A549 (cell line): Measurements from ENCODE around the gene ESRRG. TPM values are rescaled to one million over a fixed set of nuclear protein-coding genes. Genes with fewer than 3 reads are reported as not detected.

Experiments
- ATAC-seq, 2 experiments: fragments of 200-7000 bp in 1 of 2; fragments of >200 bp in 1 of 2; cut with Nextera tagmentation in 1 of 2; cut with Tn5 transposase in 1 of 2; 3 replicates each; pipeline versions ENCODE4 v1.8.0 to v1.9.1; 2018 to 2020; ENCODE audit warnings: mild to moderate bottlenecking in 1 of 2, moderate library complexity in 1 of 2
- CTCF ChIA-PET: fragments of 300-600 bp; sonication (Branson Sonifier 250); formaldehyde crosslinking; extraction: SDS; loops from one replicate; lab custom pipeline; 2021; ENCODE audit warnings: antibody characterized with exemption, inconsistent platforms; lab: Yijun Ruan, JAX
- POLR2A ChIA-PET: fragments of 350-600 bp; formaldehyde crosslinking; extraction: SDS; loops from one replicate; lab custom pipeline; 2021; ENCODE audit warnings: antibody characterized with exemption, inconsistent platforms; lab: Yijun Ruan, JAX
- DNase-seq, 2 experiments: peaks; one replicate each; pipeline versions ENCODE4 v3.0.0 to v3.0.0-alpha.2; 2011 to 2016; ENCODE audit warnings: low read depth in 1 of 2, low spot score in 1 of 2
- FAIRE-seq: peaks from 2 replicates; lab custom pipeline; 2011; peaks lifted over from hg19 to GRCh38; lab: Jason Lieb, UNC
- H3K27ac ChIP-seq, 2 experiments: fragments of >200 bp; sonication (Bioruptor Twin); formaldehyde crosslinking; 3 replicates each; pipeline ENCODE4 v1.5.1; 2016 to 2017
- H3K4me1 ChIP-seq: fragments of >200 bp; sonication (Bioruptor Twin); formaldehyde crosslinking; 3 replicates; pipeline ENCODE4 v1.6.1; 2016
- H3K4me2 ChIP-seq: fragments of >200 bp; sonication (Bioruptor Twin); formaldehyde crosslinking; 3 replicates; pipeline ENCODE4 v1.6.1; 2016
- H3K4me3 ChIP-seq: fragments of >200 bp; sonication (Bioruptor Twin); formaldehyde crosslinking; 3 replicates; pipeline ENCODE4 v1.5.1; 2016
- H3K9me3 ChIP-seq: fragments of >200 bp; sonication (Bioruptor Twin); formaldehyde crosslinking; 3 replicates; pipeline ENCODE4 v1.6.1; 2016
- ATOH8 ChIP-seq: fragments of 250-450 bp; sonication (Bioruptor Pico); IDR thresholded peaks from 2 replicates; pipeline ENCODE4 v1.5.0; 2020; ENCODE audit warnings: low read depth, mild to moderate bottlenecking, moderate library complexity
- BCL3 ChIP-seq: fragments of >200 bp; sonication (Bioruptor Twin); formaldehyde crosslinking; IDR thresholded peaks from 3 replicates; pipeline ENCODE4 v1.6.1; 2016
- CEBPB ChIP-seq, 2 experiments: fragments of >200 bp in 1 of 2; sonication (Bioruptor Twin) in 1 of 2; formaldehyde crosslinking in 1 of 2; IDR thresholded peaks; 2 replicates each; pipeline ENCODE4 v1.6.1; 2012 to 2016
- E2F6 ChIP-seq: IDR thresholded peaks from 2 replicates; pipeline ENCODE4 v1.6.1; 2012; ENCODE audit warnings: low read depth, borderline replicate concordance
- EHMT2 ChIP-seq: fragments of 200-600 bp; sonication (generic); IDR thresholded peaks from 2 replicates; pipeline ENCODE4 v1.6.1; 2016; ENCODE audit warnings: antibody characterized with exemption, low read depth, mild to moderate bottlenecking, moderate library complexity
- EP300 ChIP-seq, 2 experiments: fragments of >200 bp; sonication (Bioruptor Twin); formaldehyde crosslinking; IDR thresholded peaks; 2 replicates in 1 of 2; 3 replicates in 1 of 2; pipeline ENCODE4 v1.6.1; 2016 to 2017
- FOSB ChIP-seq: fragments of 250-450 bp; sonication (Bioruptor Pico); IDR thresholded peaks from 2 replicates; pipeline ENCODE4 v1.5.0; 2020; ENCODE audit warnings: mild to moderate bottlenecking, moderate library complexity
- HMGXB4 ChIP-seq: fragments of 250-450 bp; sonication (Bioruptor Pico); IDR thresholded peaks from 2 replicates; pipeline ENCODE4 v1.5.0; 2021; ENCODE audit warnings: mild to moderate bottlenecking, moderate library complexity, borderline replicate concordance
- HOXA7 ChIP-seq: fragments of 250-450 bp; sonication (Bioruptor Pico); IDR thresholded peaks from 2 replicates; pipeline ENCODE4 v1.5.0; 2020; ENCODE audit warnings: mild to moderate bottlenecking, moderate library complexity
- HOXB13 ChIP-seq: fragments of 250-450 bp; sonication (Bioruptor Pico); IDR thresholded peaks from 2 replicates; pipeline ENCODE4 v1.5.0; 2020; ENCODE audit warnings: low read depth, mild to moderate bottlenecking, moderate library complexity
- JUNB ChIP-seq: fragments of >200 bp; sonication (Bioruptor Twin); formaldehyde crosslinking; IDR thresholded peaks from 2 replicates; pipeline ENCODE4 v1.6.1; 2016
- KDM5A ChIP-seq: fragments of 200-600 bp; sonication (generic); IDR thresholded peaks from 2 replicates; pipeline ENCODE4 v1.6.1; 2016; ENCODE audit warnings: antibody characterized with exemption, mild to moderate bottlenecking
- MAFK ChIP-seq: fragments of 450-650 bp; IDR thresholded peaks from 2 replicates; pipeline ENCODE4 v1.6.1; 2014; ENCODE audit not compliant: partially characterized antibody
- MYC ChIP-seq: IDR thresholded peaks from 2 replicates; pipeline ENCODE4 v1.6.1; 2012; ENCODE audit warnings: mild to moderate bottlenecking, inconsistent platforms, low read length, improper control_type of control experiment, borderline replicate concordance
- NR3C1 ChIP-seq: fragments of >200 bp; sonication (Bioruptor Twin); formaldehyde crosslinking; IDR thresholded peaks from 3 replicates; pipeline ENCODE4 v1.6.1; 2017
- PBX3 ChIP-seq: IDR thresholded peaks from 2 replicates; pipeline ENCODE4 v1.6.1; 2012
- POLR2A ChIP-seq: IDR thresholded peaks from 2 replicates; pipeline ENCODE4 v1.6.1; 2012; ENCODE audit warnings: mild to moderate bottlenecking, low read length
- RAD21 ChIP-seq, 2 experiments: fragments of >200 bp in 1 of 2; sonication (Bioruptor Twin) in 1 of 2; formaldehyde crosslinking in 1 of 2; IDR thresholded peaks in 1 of 2; conservative IDR thresholded peaks in 1 of 2; 2 replicates in 1 of 2; 3 replicates in 1 of 2; pipeline ENCODE4 v1.6.1; 2012 to 2018; ENCODE audit warnings: inconsistent platforms in 1 of 2
- SREBF2 ChIP-seq: fragments of 450-650 bp; IDR thresholded peaks from 2 replicates; pipeline ENCODE4 v1.6.1; 2014; ENCODE audit warnings: mild to moderate bottlenecking, moderate library complexity
- TFCP2L1 ChIP-seq: fragments of 250-450 bp; sonication (Bioruptor Pico); IDR thresholded peaks from 2 replicates; pipeline ENCODE4 v1.5.0; 2021; ENCODE audit warnings: mild to moderate bottlenecking
- ZNF302 ChIP-seq: fragments of 250-450 bp; sonication (Bioruptor Pico); IDR thresholded peaks from 2 replicates; pipeline ENCODE4 v1.9.0; 2021; ENCODE audit warnings: inconsistent platforms, mild to moderate bottlenecking, moderate library complexity
- ZSCAN20 ChIP-seq: fragments of 250-450 bp; sonication (Bioruptor Pico); IDR thresholded peaks from 2 replicates; pipeline ENCODE4 v1.8.0; 2022; ENCODE audit warnings: mild to moderate bottlenecking, moderate library complexity
- WGBS: methylation state at CpG from one replicate; pipeline ENCODE4 v1.1.6; 2017; ENCODE audit errors: missing lambda C conversion rate; 5-methylcytosine and 5-hydroxymethylcytosine counted together
- polyA plus RNA-seq, 4 experiments: library from polyadenylated mRNA; depleted of rRNA in 3 of 4; stranded (reverse); fragments of >200 nt; fragmentation: RNase III in 1 of 4; extraction: RNeasy Plus Mini Kit Qiagen cat#74134 plus additional on column Dnase treatment in 1 of 4; gene quantifications; 2 replicates in 3 of 4; 3 replicates in 1 of 4; pipeline ENCODE4 v1.2.3, GENCODE V29; 2011 to 2017

Gene ESRRG
- polyA plus RNA-seq, 2 of the 4 experiments (the other 2 are of a cell fraction): 0.09 TPM; not detected in 1

GRCh38 chr1:216660561-216660960 lies 62.7 kb downstream of the ESRRG start:
- Histone ChIP-seq H3K4me2 (no peak overlapping the region), H3K4me1 (no peaks in the 10 kb centered on the region), H3K9me3 (no peaks in the 10 kb centered on the region), H3K4me3 (no peak overlapping the region), H3K27ac (no peak overlapping the region)
- WGBS: 0% methylated on average over 1 of the region's 1 CpG
- CTCF ChIA-PET: no interaction called here
- DNase-seq (no peak), FAIRE-seq (no peak), ATAC-seq (no peak)
- TF ChIP-seq CEBPB (IDR thresholded peaks at IDR 0.05): no peak
- POLR2A ChIA-PET: no interaction called here

GRCh38 chr1:216653001-216653400 lies 70.2 kb downstream of the ESRRG start:
- POLR2A ChIA-PET: no interaction called here
- H3K9me3 ChIP-seq: no peaks in the 10 kb centered on the region
- H3K27ac ChIP-seq: no peak overlapping the region
- FAIRE-seq (no peak), ATAC-seq (no peak), DNase-seq (no peak)
- H3K4me1 ChIP-seq: no peaks in the 10 kb centered on the region
- H3K4me2 ChIP-seq: no peak overlapping the region
- CTCF ChIA-PET: no interaction called here
- TF ChIP-seq EHMT2 (no peak), POLR2A (no peak), ZSCAN20 (CRISPR knock-in tag) (no peak), HOXA7 (no peak), SREBF2 (no peak), MYC (no peak), ATOH8 (CRISPR knock-in tag) (no peak), BCL3 (no peak), ZNF302 (CRISPR knock-in tag) (no peak), KDM5A (no peak), E2F6 (no peak), PBX3 (no peak), HMGXB4 (CRISPR knock-in tag) (no peak), FOSB (CRISPR knock-in tag) (no peak), HOXB13 (no peak), EP300 (IDR thresholded peaks at IDR 0.05) (no peak), NR3C1 (no peak)
- no peak overlapping the region for H3K4me3 ChIP-seq
- 34% methylated on average over 4 of the region's 4 CpGs for WGBS

GRCh38 chr1:216651826-216652418 lies 71.3 kb downstream of the ESRRG start:
- POLR2A ChIA-PET: no interaction called here
- H3K9me3 ChIP-seq: no peaks in the 10 kb centered on the region
- CTCF ChIA-PET: no interaction called here
- WGBS: 29% methylated on average over 6 of the region's 6 CpGs
- FAIRE-seq: no peak
- no peak overlapping the region for H3K4me2 ChIP-seq
- no peak overlapping the region for H3K27ac ChIP-seq
- DNase-seq: no peak
- TF ChIP-seq TFCP2L1 (CRISPR knock-in tag) (no peak), JUNB (no peak), RAD21 (conservative IDR thresholded peaks at IDR 0.05 in 1 of 2, IDR thresholded peaks at IDR 0.05 in 1 of 2) (no peak), MAFK (no peak), MYC (no peak)
- TF ChIP-seq, all 56 proteins: peak for 0
- H3K4me3 ChIP-seq: no peak overlapping the region
- H3K4me1 ChIP-seq: no peaks in the 10 kb centered on the region
- ATAC-seq: no peak
